Activated T-helper 9 cell treated with anti-CD3 and anti-CD28 coated beads, Interleukin-2, amount 50 U/mL, for 16 hours (primary cell): Measurements from ENCODE around the gene RTCB.
A peak's percentile ranks its signal among the peaks of the same experiment; 100 is the strongest.

Experiments used
- DNase-seq: peaks from one replicate; pipeline ENCODE4 v3.0.0-alpha.2; 2020; ENCODE audit warnings: low read depth

Gene RTCB

DNA sequence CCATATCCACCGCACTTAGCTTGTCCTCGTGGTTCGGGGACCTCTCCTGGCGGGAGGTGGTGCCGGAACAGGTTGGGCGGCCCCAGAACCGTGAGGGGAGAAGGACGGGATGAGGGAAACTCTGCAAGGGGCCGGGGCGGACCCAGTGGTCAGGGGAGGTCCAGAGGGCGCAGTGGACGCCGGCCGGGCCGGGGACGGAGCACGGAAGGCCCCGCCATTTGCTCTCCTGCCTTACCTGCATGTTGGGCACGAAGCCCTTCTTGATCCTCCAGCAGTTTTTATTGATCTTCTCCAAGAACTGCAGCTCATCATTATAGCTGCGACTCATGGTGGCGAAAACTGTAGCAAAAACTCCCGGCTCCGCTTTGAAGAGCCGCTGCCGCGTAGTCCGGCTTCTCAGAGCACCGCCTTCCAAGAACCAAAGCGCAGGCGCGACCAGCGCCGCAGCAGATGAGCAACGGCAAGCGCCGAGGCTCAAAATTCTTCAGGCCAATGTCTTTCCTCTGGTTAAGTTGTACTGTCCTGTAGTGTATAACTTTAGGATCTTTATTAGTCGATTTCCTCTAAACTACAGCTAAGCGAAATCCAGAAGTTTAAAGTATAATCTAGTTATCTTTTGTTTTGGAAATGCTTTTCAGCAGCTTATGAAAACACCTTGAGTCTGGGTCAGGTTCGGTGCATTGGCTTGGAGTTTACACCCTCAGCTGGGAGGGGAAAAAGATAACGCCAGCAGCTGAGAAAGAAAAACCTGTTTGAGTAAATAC lies at the start of gene RTCB:
TSS of gene RTCB (minus strand) at position 419 of the 764 bp plus-strand sequence. CDS start at position 328, 91 bp downstream.
- peak; percentile 90 for DNase-seq

- DNase-seq = no peak
Observed at GRCh38 chr22:32457031-32457430, 45.0 kb upstream of the RTCB start.

GRCh38 chr22:32448980-32449379 lies 36.9 kb upstream of the RTCB start:
- no peak for DNase-seq

GRCh38 chr22:32446321-32446720 lies 34.3 kb upstream of the RTCB start:
- no peak for DNase-seq

DNA sequence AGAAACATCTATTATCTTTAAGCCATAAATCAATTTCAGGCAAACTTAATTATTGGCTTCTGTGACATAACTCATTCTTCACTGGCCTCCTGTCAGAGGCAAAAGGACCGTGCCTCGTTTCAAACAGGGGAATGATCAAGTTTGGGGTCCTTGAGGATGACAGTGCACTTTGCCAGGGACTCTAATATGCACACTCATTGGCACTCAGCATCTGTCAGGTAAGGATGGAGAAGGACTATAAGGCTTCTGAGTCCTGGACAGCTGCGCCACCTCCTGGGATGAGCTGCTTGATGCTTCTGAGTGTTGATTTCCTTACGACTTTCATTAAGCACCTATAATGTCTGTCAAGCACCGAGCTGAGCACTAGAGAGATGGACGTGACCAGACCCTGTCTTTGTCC lies 32.0 kb upstream of the RTCB start:
- no peak for DNase-seq

DNA sequence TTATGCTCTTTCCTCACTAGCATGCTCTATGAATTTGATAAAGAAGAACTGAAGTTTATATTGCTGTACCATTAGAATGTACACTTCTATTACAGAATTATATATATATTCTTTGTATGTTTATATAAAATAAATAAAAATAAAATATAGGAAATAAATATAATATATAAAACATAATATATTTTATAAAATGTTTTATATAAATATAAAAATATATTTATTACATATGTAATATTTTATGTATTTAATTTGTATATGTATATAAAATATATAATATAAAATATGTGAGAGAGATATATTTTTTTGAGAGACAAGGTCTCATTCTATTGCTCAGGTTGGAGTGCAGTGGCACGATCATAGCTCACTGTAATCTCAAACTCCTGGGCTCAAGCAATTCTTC lies 18.3 kb upstream of the RTCB start:
- DNase-seq = no peak

GRCh38 chr22:32426881-32427280 lies 14.8 kb upstream of the RTCB start:
- no peak for DNase-seq

DNA sequence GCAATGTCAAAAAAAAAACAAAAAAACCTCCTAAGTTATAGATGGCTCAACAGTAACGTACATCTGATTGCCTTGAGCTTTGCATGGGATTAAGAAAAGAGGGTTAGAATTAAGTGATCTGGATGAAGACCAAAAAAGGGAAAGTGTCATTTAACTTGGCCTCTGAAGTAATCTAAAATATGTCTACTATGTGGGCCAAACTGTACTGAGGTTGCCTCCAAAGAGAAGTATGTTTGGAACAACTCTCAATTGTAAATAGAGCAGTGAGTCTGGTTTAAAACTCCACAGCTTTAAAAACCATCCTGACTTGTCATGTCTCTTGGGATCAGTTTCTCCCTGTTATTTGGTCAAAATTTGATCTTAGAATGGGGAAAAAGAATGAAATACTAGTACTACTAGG lies 11.6 kb upstream of the RTCB start:
- DNase-seq = no peak

DNA sequence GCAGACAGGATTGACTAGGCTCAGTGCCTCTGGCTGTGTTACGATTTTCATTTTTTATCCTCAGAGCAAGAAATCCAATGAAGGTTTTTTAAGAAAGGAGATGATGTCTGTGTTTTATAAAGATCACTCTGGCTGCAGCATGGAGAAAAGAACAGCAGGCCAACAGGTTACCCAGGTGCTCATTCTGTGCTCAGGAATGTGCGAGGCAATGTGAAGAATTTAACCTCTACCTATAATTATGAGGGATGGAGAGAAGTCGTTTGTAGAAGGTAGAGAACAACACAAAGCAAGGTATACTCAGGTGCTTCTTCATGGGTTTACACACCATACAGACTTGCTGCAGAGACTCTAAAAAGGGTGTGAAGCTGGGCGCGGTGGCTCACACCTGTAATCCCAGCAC lies 10.0 kb upstream of the RTCB start:
- no peak for DNase-seq

DNA sequence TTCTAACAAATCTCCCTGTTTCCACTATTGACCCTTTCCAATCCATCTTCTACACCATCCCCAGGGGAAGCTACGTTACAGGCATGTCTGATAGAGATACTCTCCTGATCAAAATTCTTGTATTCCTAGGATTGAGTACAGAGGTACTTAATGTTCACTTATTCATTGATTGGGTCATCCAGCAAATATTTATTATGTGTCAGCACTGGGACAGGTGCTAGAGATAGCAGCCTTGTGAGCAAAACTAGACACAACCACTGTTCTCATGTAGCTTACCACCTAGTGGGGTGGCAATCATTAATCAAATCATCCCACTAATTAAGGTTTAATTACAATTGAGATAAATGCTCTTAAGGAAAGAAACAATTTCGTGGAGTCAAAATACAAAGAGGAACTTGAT lies 9.4 kb upstream of the RTCB start:
- no peak for DNase-seq

DNA sequence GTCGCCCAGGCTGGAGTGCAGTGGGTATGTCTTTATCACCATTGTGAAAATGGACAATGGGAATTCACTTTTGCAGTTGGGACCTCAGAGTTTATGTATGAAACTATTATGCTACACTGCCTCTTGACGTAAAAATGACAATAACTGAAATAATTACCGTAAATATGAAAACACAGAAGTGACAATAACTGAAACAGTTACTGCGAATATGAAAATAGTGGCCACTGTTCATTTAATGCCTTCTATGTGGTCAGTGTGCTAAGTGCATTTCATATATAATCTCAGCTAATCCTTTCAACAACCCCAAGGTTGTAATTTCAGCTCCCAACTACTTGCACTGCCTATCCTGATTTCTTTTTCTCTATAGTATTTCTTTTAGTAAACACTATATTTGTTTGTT lies 5.9 kb upstream of the RTCB start:
- no peak for DNase-seq

GRCh38 chr22:32416556-32417085 lies 4.6 kb upstream of the RTCB start:
- DNase-seq = no peak

DNA sequence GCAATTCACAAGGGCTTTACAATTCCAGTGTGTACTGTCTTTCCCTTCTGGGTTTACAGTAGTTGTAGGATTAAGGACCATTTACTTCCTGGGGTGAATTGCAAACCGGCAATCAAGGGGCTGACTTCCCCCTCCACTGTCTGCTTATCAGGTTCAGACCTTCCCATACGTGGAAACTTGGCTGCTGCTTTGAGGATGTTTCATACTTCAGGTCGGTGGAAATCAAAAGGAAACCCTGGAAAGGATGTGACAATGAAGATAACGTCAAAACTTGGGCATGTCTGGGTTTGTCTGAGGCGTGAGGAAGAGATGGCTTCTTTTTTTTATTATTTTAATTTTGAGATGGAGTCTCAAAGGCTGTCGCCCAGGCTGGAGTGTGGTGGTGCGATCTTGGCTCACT lies 2.1 kb upstream of the RTCB start:
- no peak for DNase-seq

- DNase-seq = no peak
Observed at GRCh38 chr22:32413719-32414118, 1.7 kb upstream of the RTCB start.

DNA sequence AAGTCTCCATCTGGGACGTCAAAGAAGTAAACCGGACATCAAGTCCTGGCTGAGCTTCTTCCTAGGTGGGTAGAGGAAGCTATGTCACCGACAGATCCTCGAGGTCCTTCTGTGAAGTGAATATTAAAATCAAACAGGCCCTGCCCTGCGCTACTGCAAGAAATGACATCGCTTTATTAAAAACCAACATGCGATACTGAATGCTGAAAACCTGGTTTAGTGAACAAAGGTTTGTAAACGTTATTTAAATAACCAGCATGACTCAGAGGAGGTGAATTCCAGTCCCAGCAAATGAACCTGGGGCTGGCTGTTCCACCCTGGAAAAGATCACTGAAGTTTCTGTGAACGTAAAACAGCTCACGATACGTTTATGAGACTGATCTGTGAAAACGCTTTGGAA lies 645 bp downstream of the RTCB start:
- DNase-seq = peak; percentile 2

DNA sequence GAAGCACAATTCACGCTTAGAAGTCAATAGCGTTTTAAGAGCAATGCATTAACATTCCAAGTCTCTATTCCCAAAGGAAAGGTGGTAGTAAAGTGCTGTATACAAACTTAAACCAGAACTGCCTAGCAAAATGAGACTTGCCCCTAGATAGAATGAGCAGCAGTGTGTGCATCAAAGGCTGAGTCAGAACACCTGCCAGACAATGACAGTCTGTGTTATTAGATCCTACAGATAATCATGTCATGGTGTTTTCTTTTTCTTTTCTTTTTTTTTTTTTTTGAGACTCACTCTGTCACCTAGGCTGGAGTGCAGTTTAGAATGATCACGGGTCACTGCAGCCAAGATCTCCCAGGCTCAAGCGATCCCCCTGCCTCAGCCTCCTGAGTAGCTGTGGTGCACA lies 1.6 kb downstream of the RTCB start:
- DNase-seq = no peak

DNA sequence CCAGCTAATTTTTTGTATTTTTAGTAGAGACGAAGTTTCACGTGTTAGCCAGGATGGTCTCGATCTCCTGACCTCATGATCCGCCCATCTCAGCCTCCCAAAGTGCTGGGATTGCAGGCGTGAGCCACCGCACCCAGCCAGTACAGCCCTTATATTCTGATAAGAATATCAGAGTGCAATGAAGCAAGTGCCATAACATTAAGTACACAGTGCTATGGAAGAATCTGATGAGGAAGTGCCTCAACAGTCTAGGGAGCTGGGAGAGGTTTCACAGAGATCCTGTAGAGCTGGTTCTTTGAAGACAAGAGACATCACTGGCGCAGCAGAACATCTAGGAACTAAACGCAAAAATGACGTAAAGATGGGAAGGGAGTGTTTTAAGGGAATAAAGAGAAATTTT lies 2.1 kb downstream of the RTCB start:
- no peak for DNase-seq

DNA sequence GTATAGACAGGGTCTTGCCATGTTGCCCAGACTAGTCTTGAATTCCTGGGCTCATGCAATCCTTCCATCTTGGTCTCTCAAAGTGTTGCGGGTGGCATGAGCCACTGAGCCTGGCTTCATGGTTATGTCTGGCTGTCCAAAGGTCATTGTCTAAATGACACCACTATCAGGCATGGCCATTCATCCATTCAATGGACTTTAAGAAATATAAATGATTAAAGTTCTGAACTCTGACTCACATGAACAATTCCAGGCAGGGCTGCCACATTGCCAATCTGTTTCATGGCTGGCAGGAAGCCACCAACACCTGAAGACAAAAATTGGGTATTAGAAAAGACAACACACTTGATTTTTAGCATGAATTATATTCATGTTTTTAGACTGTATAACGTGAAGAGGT lies 4.1 kb downstream of the RTCB start:
- DNase-seq = no peak

DNA sequence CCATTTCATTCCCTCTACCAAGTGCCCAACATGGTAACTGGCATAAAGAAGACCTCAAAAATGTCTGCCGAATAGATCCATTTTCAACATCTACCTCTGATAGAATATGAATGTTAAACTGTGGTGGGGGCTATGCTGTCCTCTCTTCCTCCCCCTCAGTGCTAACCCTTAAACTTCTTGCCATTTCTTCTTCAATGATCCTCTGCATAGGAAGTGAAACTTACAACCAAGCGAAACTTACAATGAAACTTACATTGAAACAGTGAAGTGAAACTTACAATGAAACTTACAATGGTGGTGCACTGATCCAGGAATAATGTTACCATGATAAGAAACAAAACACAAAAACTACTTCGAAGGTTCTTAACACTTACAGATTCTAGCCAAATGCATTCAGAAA lies 4.7 kb downstream of the RTCB start:
- no peak for DNase-seq

DNA sequence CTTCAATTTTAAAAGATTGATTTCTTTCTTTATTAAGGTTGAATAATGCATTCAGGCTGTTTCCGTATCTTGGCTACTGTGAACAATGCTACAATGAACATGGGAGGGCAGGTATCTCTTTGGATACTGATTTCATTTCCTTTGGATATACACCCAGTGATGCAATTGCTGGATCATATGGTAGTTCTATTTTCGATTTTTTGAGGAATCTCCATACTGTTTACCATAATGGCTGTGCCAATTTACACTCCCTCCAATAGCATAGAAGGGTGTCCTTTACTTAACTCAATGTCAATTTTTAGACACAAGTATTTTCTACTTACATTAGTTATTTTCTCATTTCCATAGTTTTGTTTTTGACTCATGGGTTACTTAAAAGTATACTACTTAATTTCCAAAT lies 8.0 kb downstream of the RTCB start:
- no peak for DNase-seq

GRCh38 chr22:32401486-32401885 lies 10.6 kb downstream of the RTCB start:
- no peak for DNase-seq

DNA sequence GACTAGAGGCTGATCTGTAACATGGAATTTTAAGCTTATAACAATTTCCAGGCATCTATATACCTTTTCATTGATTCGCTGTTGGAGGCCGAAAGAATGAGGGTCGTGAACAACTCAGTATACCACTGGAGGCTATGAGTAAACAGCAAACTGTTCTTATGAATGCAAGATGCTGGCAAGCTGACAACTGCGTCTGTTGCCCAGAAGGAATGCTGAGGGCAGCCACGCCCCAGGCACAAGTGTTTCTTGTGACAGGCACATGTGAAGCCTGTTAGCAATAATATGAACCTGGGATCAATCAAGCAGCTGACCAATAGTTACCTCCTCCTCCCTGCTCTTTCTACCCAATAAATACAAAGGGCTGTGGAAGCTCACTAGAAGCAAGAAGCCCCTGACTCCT lies 15.3 kb downstream of the RTCB start:
- no peak for DNase-seq

GRCh38 chr22:32396255-32396654 lies 15.8 kb downstream of the RTCB start:
- no peak for DNase-seq

DNA sequence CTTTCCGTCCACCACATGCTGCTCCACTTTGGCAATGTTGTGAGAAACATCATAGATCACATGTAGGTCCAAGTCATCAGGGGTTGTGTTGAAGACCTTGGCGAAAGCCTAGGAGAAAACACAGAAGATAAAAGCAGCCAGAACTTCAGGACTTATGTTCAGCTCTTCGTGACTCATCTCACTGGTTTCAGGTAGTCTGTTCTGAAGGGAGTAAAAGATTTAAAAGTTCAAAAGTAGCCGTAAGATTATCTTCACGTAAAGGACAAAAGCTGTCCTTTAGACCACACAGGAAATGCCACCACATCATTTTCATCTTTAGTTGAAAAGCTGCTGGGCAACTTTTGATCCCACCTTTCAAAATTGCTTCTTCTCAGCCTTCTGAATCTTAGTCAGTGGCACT lies 16.9 kb downstream of the RTCB start:
- no peak for DNase-seq
